DOHH2 (cell line): ENCODE data around the gene ZNF354B.
"Not testable (repeated sequence)": the region's sequence is repeated elsewhere in the genome, so short reads cannot be mapped to it uniquely, and the experiment has no call there.

Experiments used
- H3F3A ChIP-seq: fragments of 200-600 bp; sonication (generic), shearing (Covaris generic); 2 replicates; pipeline ENCODE4 v1.6.0; 2016; ENCODE audit warnings: antibody characterized with exemption, mild to moderate bottlenecking; ENCODE audit not compliant: control insufficient read depth, insufficient read depth
- H3K27ac ChIP-seq: fragments of 200-600 bp; sonication (generic); 2 replicates; pipeline ENCODE4 v1.5.1; 2014; ENCODE audit warnings: low read depth, mild to moderate bottlenecking, low read length, moderate library complexity
- H3K27me3 ChIP-seq: fragments of 200-600 bp; sonication (generic); 2 replicates; pipeline ENCODE4 v1.6.1; 2014; ENCODE audit warnings: mild to moderate bottlenecking, low read length, mixed read lengths; ENCODE audit not compliant: control insufficient read depth
- H3K36me3 ChIP-seq: fragments of 200-600 bp; sonication (generic); 2 replicates; pipeline ENCODE4 v1.6.1; 2014; ENCODE audit warnings: mild to moderate bottlenecking, low read length, moderate library complexity, mixed read lengths; ENCODE audit not compliant: control insufficient read depth
- H3K4me1 ChIP-seq: fragments of 200-600 bp; sonication (generic); 2 replicates; pipeline ENCODE4 v1.6.1; 2014; ENCODE audit warnings: mild to moderate bottlenecking, low read length, mixed read lengths; ENCODE audit not compliant: control insufficient read depth
- H3K4me2 ChIP-seq: fragments of 200-600 bp; sonication (generic); 2 replicates; pipeline ENCODE4 v1.6.0; 2014; ENCODE audit warnings: mild to moderate bottlenecking, low read length, moderate library complexity
- H3K4me3 ChIP-seq: fragments of 200-600 bp; sonication (generic); 2 replicates; pipeline ENCODE4 v1.5.1; 2014; ENCODE audit warnings: mild to moderate bottlenecking, low read length, mixed read lengths
- H3K79me2 ChIP-seq: fragments of 200-600 bp; sonication (generic); 2 replicates; pipeline ENCODE4 v1.6.1; 2014; ENCODE audit warnings: mild to moderate bottlenecking, low read length, mixed read lengths; ENCODE audit not compliant: control insufficient read depth
- H3K9me2 ChIP-seq: fragments of 200-600 bp; sonication (generic); replicated peaks from 2 replicates; pipeline ENCODE4 v1.6.1; 2014; ENCODE audit warnings: mild to moderate bottlenecking, low read length, mixed read lengths; ENCODE audit not compliant: control insufficient read depth
- H3K9me3 ChIP-seq: fragments of 200-600 bp; sonication (generic); 2 replicates; pipeline ENCODE4 v1.6.1; 2014; ENCODE audit warnings: antibody characterized with exemption, low read length, mixed read lengths; ENCODE audit not compliant: control insufficient read depth, insufficient read depth
- H4K20me1 ChIP-seq: fragments of 200-600 bp; sonication (generic); 2 replicates; pipeline ENCODE4 v1.6.0; 2014; ENCODE audit warnings: low read depth, mild to moderate bottlenecking, antibody characterized with exemption, low read length, moderate library complexity; ENCODE audit not compliant: control insufficient read depth, insufficient read depth
- EZH2phosphoT487 ChIP-seq: fragments of 200-600 bp; sonication (generic); IDR thresholded peaks from 2 replicates; pipeline ENCODE4 v1.6.1; 2017; ENCODE audit warnings: borderline replicate concordance, mild to moderate bottlenecking, antibody characterized with exemption, low read length, moderate library complexity, mixed read lengths
- TF ChIP-seq, protein P1 (sequence below): fragments of 200-600 bp; sonication (generic); IDR thresholded peaks from one replicate; pipeline ENCODE4 v1.5.1; 2014; ENCODE audit warnings: antibody characterized with exemption, mild to moderate bottlenecking, low read depth, low read length; ENCODE audit not compliant: poor library complexity, severe bottlenecking

The ZNF354B gene

GRCh38 chr5:178839319-178839704, 20.4 kb upstream of the ZNF354B start:
- Histone ChIP-seq H3K79me2 (no peaks in the 10 kb centered on the region), H3K9me3 (no peaks in the 10 kb centered on the region), H4K20me1 (no peaks in the 10 kb centered on the region), H3K27ac (no peak overlapping the region), H3K4me2 (no peak overlapping the region), H3K36me3 (no peaks in the 10 kb centered on the region), H3K9me2 (no peaks in the 10 kb centered on the region), H3F3A (no peaks in the 10 kb centered on the region), H3K4me1 (0 out of 2 replicates have a peak, but pooled peaks cover 4% of the 10 kb centered on the region), H3K4me3 (no peak overlapping the region), H3K27me3 (no peaks in the 10 kb centered on the region)
- TF ChIP-seq, protein P1, sequence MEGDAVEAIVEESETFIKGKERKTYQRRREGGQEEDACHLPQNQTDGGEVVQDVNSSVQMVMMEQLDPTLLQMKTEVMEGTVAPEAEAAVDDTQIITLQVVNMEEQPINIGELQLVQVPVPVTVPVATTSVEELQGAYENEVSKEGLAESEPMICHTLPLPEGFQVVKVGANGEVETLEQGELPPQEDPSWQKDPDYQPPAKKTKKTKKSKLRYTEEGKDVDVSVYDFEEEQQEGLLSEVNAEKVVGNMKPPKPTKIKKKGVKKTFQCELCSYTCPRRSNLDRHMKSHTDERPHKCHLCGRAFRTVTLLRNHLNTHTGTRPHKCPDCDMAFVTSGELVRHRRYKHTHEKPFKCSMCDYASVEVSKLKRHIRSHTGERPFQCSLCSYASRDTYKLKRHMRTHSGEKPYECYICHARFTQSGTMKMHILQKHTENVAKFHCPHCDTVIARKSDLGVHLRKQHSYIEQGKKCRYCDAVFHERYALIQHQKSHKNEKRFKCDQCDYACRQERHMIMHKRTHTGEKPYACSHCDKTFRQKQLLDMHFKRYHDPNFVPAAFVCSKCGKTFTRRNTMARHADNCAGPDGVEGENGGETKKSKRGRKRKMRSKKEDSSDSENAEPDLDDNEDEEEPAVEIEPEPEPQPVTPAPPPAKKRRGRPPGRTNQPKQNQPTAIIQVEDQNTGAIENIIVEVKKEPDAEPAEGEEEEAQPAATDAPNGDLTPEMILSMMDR: peak; percentile 66
- TF ChIP-seq EZH2phosphoT487: no peak

- H3K4me1 ChIP-seq, H3K27ac ChIP-seq, H3F3A ChIP-seq, H3K9me2 ChIP-seq, H3K4me3 ChIP-seq, H3K9me3 ChIP-seq, H3K79me2 ChIP-seq, H3K36me3 ChIP-seq, H4K20me1 ChIP-seq, H3K27me3 ChIP-seq, H3K4me2 ChIP-seq: not testable (repeated sequence)
Observed at GRCh38 chr5:178840399-178840798, 19.4 kb upstream of the ZNF354B start.

- H3K4me3 ChIP-seq: no peak overlapping the region
- TF ChIP-seq, protein P1: no peak
- TF ChIP-seq EZH2phosphoT487: no peak
- no peak overlapping the region for H3K4me2 ChIP-seq
- H4K20me1 ChIP-seq: no peaks in the 10 kb centered on the region
- H3K27ac ChIP-seq: no peak overlapping the region
- no peaks in the 10 kb centered on the region for H3K4me1 ChIP-seq
- H3K79me2 ChIP-seq: no peaks in the 10 kb centered on the region
- H3K9me2 ChIP-seq: no peaks in the 10 kb centered on the region
- no peaks in the 10 kb centered on the region for H3K9me3 ChIP-seq
- no peaks in the 10 kb centered on the region for H3K36me3 ChIP-seq
- no peaks in the 10 kb centered on the region; the same call in 1 of the 2 replicates for H3K27me3 ChIP-seq
- H3F3A ChIP-seq: no peaks in the 10 kb centered on the region
Observed at GRCh38 chr5:178849316-178849715, 10.4 kb upstream of the ZNF354B start.

- H3K36me3 ChIP-seq: no peaks in the 10 kb centered on the region
- no peaks in the 10 kb centered on the region for H3K4me1 ChIP-seq
- no peaks in the 10 kb centered on the region for H3K9me2 ChIP-seq
- no peaks in the 10 kb centered on the region for H3F3A ChIP-seq
- no peak overlapping the region for H3K27ac ChIP-seq
- no peaks in the 10 kb centered on the region; the same call in 1 of the 2 replicates for H3K27me3 ChIP-seq
- no peak overlapping the region for H3K4me3 ChIP-seq
- H3K79me2 ChIP-seq: no peaks in the 10 kb centered on the region
- no peaks in the 10 kb centered on the region for H4K20me1 ChIP-seq
- H3K9me3 ChIP-seq: no peaks in the 10 kb centered on the region
- H3K4me2 ChIP-seq: no peak overlapping the region
- TF ChIP-seq EZH2phosphoT487: no peak
- TF ChIP-seq, protein P1: no peak
Observed at GRCh38 chr5:178851951-178852350, 7.8 kb upstream of the ZNF354B start.
